AG09309 (cell line): ENCODE measurements around the gene CDH13.

Experiments used
- DNase-seq: peaks from one replicate; pipeline ENCODE4 v3.0.0-alpha.2; 2010; ENCODE audit warnings: low read depth
- H3K4me3 ChIP-seq: 2 replicates; pipeline ENCODE4 v1.5.1; 2011; ENCODE audit warnings: mild to moderate bottlenecking, low read depth, low read length, moderate library complexity; ENCODE audit not compliant: control insufficient read depth
- TF ChIP-seq, protein P1 (sequence below): IDR thresholded peaks from 2 replicates; pipeline ENCODE4 v1.5.1; 2011; ENCODE audit warnings: mild to moderate bottlenecking, low read depth, low read length, inconsistent platforms; ENCODE audit not compliant: insufficient read depth, control insufficient read depth; ENCODE audit errors: missing control alignments

The CDH13 gene

DNA sequence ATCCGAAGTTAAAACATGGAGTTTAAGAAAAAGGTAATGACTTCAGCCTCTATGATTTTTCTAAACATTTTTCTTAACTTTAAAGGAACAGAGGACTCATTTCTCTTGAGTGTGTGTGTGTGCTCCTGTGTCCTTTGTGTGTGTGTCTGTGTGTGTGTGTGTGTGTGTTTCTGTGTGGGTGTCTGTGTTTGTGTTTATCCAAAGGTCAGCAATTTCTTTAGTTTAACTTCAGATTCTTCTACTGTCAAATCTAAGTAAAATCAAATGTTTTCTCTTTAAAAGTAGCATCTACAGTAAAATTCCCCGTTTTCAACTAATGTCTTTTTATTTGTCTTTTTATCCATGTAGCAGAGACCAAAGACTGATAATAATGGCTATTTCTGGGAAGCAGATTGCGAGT, 1212.8 kb downstream of the CDH13 start:
- no peak overlapping the region for H3K4me3 ChIP-seq
- DNase-seq: no peak
- TF ChIP-seq, protein P1, sequence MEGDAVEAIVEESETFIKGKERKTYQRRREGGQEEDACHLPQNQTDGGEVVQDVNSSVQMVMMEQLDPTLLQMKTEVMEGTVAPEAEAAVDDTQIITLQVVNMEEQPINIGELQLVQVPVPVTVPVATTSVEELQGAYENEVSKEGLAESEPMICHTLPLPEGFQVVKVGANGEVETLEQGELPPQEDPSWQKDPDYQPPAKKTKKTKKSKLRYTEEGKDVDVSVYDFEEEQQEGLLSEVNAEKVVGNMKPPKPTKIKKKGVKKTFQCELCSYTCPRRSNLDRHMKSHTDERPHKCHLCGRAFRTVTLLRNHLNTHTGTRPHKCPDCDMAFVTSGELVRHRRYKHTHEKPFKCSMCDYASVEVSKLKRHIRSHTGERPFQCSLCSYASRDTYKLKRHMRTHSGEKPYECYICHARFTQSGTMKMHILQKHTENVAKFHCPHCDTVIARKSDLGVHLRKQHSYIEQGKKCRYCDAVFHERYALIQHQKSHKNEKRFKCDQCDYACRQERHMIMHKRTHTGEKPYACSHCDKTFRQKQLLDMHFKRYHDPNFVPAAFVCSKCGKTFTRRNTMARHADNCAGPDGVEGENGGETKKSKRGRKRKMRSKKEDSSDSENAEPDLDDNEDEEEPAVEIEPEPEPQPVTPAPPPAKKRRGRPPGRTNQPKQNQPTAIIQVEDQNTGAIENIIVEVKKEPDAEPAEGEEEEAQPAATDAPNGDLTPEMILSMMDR: no peak

DNA sequence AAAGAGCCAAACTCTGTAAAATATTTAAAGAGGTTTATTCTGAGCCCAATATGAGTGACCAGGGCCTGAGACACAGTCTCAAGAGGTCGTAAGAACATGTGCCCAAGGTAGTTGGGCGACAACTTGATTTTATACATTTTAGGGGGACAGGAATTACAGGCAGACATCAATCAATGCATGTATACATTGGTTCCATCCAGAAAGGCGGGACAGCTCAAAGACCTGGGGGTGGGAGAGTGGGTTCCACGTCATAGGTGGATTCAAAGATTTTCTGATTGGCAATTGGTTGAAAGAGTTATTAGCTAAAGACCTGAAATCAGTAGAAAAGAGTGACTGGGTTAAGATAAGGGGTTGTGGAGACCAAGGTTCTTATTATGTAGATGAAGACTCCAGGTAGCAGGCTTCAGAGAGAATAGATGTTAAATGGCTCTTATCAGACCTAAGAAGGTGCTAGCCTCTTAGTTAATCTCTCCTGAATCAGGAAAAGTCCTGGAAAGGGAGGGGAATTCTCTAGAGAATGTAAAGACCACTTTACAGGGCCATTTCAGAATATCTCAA, 1213.4 kb downstream of the CDH13 start:
- H3K4me3 ChIP-seq: no peak overlapping the region
- TF ChIP-seq, protein P1: no peak

DNA sequence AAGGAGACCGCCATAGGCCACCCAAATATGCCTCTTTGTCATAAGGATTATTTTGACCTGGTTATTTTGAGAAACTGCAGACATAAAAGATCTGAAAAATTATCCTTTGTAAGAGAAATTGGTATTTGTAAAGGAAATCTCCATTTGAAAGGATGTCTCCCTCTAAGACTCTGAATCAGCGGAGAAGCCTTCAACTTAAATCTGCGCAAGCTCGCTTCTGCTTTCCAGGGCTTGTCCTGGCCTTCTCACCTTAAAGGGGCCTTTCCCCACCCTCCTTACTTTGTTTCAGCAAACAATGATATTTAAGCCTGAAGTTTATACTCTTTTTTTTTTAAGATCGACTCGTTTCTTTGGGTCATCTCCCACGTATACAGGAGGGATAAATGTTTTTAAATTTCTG, 1215.5 kb downstream of the CDH13 start:
- no peak overlapping the region for H3K4me3 ChIP-seq
- no peak for DNase-seq
- TF ChIP-seq, protein P1: no peak

More for the DNA sequence above, 1213.4 kb downstream of the CDH13 start:
- DNase-seq: no peak

DNA sequence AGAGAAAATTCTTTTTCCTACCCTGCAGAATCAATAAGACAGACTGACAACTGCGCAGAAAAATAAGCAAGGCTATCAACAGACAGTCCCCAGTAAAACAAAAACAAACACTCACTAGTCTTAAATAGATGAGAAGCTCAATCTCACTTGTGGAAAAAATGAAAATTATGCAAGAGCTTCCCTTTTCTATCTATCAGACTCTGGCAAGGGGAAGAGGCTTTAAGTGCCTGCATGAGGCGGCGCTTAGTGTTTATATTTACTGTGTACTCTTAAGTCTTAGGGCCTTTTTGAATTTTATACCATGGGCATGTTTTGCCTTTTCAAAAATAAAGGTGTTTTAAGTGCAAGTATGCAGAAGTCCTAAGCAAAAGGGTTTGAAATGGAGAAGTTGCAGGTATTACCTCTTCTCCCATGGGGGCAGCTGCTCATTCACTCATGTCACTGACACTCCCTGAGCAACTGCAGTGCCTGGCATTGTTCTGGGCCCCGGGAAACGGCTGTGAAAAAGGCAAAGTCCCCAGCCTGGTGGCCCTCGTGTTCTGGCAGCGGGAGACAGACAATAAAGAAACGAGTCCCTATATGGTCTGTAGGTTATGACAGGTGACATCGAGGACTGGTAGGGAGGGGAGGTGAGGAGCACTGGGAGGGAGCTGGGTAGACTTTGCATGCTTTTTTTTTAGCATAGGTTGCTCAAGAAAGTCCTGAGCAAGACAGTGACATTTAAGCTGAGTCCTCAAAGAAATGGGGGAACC, 1216.2 kb downstream of the CDH13 start:
- H3K4me3 ChIP-seq: no peak overlapping the region
- TF ChIP-seq, protein P1: no peak
- DNase-seq: no peak

DNA sequence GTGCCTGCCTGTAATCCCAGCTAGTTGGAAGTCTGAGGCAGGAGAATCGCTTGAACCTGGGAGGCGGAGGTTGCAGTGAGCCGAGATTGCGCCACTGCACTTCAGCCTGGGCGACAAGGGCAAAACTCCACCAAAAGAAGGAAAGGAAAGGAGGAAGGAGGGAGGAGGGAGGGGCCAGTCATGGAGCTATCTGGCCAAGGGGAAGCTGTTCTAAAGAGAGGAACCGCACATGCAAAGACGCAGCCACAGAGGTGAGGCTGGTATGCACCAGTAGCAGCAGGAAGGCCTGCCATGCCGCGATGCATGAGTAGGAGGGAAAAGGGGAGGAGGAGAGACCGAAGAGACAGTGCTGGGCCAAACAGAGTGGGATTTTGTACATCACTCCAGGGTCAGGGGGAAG, 1216.9 kb downstream of the CDH13 start:
- no peak for DNase-seq

DNA sequence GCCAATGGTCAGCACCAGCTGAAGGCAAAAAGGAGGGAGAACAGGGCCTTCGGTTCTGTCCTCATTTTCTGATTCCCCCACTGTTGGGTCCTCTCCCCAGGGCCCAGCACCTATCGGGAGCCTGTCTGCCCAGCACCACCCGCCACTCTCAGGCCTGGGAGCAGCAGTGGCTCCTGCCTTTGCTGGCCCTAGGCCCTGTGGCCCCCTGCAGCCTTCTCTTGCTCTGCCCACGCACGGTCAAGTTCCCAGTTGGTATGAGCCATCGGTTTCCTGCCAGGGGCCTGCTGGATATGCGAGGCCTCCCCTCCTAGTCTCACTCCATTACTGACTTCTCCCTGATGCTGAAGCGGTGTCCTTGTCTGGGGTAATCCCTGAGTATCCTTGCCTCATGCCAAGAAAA, 1218.5 kb downstream of the CDH13 start:
- no peak for DNase-seq
- TF ChIP-seq, protein P1: no peak
- no peak overlapping the region for H3K4me3 ChIP-seq

More for the DNA sequence above, 1216.9 kb downstream of the CDH13 start:
- no peak overlapping the region for H3K4me3 ChIP-seq
- TF ChIP-seq, protein P1: no peak
